Dendritic cell treated with granulocyte-macrophage colony-stimulating factor and Interleukin-4, amounts not matched to agents 40 ng/mL and 50 ng/mL, for 4 days (primary cell): ENCODE measurements around the gene GPX7.

ENCODE experiments used
- H3K27ac Mint-ChIP-seq: one replicate; pipeline ENCODE4 v1.8.0; 2022; ENCODE audit warnings: mild to moderate bottlenecking, mixed read lengths
- H3K27me3 Mint-ChIP-seq: one replicate; pipeline ENCODE4 v1.8.0; 2022; ENCODE audit warnings: mild to moderate bottlenecking, mixed read lengths
- H3K36me3 Mint-ChIP-seq: one replicate; pipeline ENCODE4 v1.8.0; 2022; ENCODE audit warnings: low read depth, mixed read lengths
- H3K4me1 Mint-ChIP-seq: one replicate; pipeline ENCODE4 v1.8.0; 2022; ENCODE audit warnings: low read depth, mixed read lengths
- H3K4me3 Mint-ChIP-seq: one replicate; pipeline ENCODE4 v1.8.0; 2022; ENCODE audit warnings: mild to moderate bottlenecking, moderate library complexity, mixed read lengths
- H3K9me3 Mint-ChIP-seq: one replicate; pipeline ENCODE4 v1.8.0; 2022; ENCODE audit warnings: mixed read lengths
- intact Hi-C: fragments of 100-400 bp; cut with micrococcal nuclease; formaldehyde crosslinking; loops from one replicate; pipeline ENCODE4 v1.15.0; 2022

GPX7 gene

GRCh38 chr1:52651904-52652303, 49.7 kb downstream of the GPX7 start:
- no peaks in the 10 kb centered on the region for H3K9me3 Mint-ChIP-seq
- peaks cover 6% of the 10 kb centered on the region for H3K4me1 Mint-ChIP-seq
- intact Hi-C loops, result no loop called here
- no peaks in the 10 kb centered on the region for H3K27me3 Mint-ChIP-seq
- no peaks in the 10 kb centered on the region for H3K36me3 Mint-ChIP-seq
- no peak overlapping the region for H3K27ac Mint-ChIP-seq
- H3K4me3 Mint-ChIP-seq, result no peak overlapping the region

GRCh38 chr1:52653207-52653849, 51.2 kb downstream of the GPX7 start:
- no peaks in the 10 kb centered on the region for H3K36me3 Mint-ChIP-seq

GRCh38 chr1:52654063-52654462, 51.9 kb downstream of the GPX7 start:
- no peak overlapping the region for H3K27ac Mint-ChIP-seq

More at GRCh38 chr1:52653207-52653849, 51.2 kb downstream of the GPX7 start:
- Mint-ChIP-seq H3K27me3 (no peaks in the 10 kb centered on the region), H3K4me3 (no peak overlapping the region), H3K27ac (no peak overlapping the region), H3K9me3 (no peaks in the 10 kb centered on the region), H3K4me1 (peaks cover 6% of the 10 kb centered on the region)
- intact Hi-C loops, result no loop called here

DNA sequence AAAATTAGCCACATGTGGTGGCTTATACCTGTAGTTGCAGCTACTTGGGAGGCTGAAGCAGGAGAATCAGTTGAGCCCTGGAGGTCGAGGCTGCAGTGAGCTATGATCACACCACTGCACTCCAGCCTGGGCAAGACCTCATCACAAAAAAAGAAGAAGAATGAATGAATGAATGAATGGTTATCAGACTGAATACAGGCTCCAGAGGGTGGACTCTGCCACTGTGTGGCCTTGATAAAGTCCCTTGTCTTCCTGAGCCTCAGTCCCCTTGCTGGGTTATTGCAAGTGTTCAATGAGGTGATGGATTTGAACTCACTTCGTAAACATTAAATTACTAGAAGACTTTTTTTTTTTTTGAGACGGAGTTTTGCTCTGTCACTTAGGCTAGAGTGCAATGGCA, 55.5 kb downstream of the GPX7 start:
- intact Hi-C loops, result no loop called here
- H3K27ac Mint-ChIP-seq, result no peak overlapping the region

More at GRCh38 chr1:52654063-52654462, 51.9 kb downstream of the GPX7 start:
- intact Hi-C loops, result no loop called here
- no peaks in the 10 kb centered on the region for H3K9me3 Mint-ChIP-seq
- H3K4me1 Mint-ChIP-seq, result peaks cover 6% of the 10 kb centered on the region
- H3K4me3 Mint-ChIP-seq, result no peak overlapping the region
- H3K36me3 Mint-ChIP-seq, result no peaks in the 10 kb centered on the region
- no peaks in the 10 kb centered on the region for H3K27me3 Mint-ChIP-seq

More for the DNA sequence above, 55.5 kb downstream of the GPX7 start:
- peaks cover 6% of the 10 kb centered on the region for H3K4me1 Mint-ChIP-seq
- H3K27me3 Mint-ChIP-seq, result no peaks in the 10 kb centered on the region
- no peaks in the 10 kb centered on the region for H3K9me3 Mint-ChIP-seq
- H3K4me3 Mint-ChIP-seq, result no peak overlapping the region
- H3K36me3 Mint-ChIP-seq, result no peaks in the 10 kb centered on the region
